ENCODE results near the gene EVL.

GRCh38 chr14:100191584-100192249 is 126.5 kb downstream of the EVL start:
- no peak for TF ChIP-seq CTCF (IDR thresholded peaks at IDR 0.05; ENCODE audit: insufficient read depth, low read length)
- TF ChIP-seq POLR2AphosphoS5 (IDR thresholded peaks at IDR 0.05; ENCODE audit: low read depth) = no peak

Data from HL-60 (cell line).